ENCODE results near the gene UFC1. TPM values are rescaled to one million over a fixed set of nuclear protein-coding genes. Genes with fewer than 3 reads are reported as not detected.

UFC1 gene
- total and polyA plus RNA-seq, 2 experiments from 2014 or later, result 57.5 to 77.0 TPM

GRCh38 chr1:161131523-161132409 lies 22.0 kb upstream of the UFC1 start:
- H3K36me3 Mint-ChIP-seq (ENCODE audit: low read depth), result peaks cover 23% of the 10 kb centered on the region
- Histone ChIP-seq H2AFZ (peak overlapping the region; percentile 87), H3F3A (replicated peaks; ENCODE audit: low read depth) (peaks cover 24% of the 10 kb centered on the region), H3K4me2 (peak overlapping the region; percentile 87), H3K9me2 (ENCODE audit: insufficient read depth) (no peaks in the 10 kb centered on the region; the same call in 1 of the 2 replicates), H3K27ac (ENCODE audit: low read depth) (peak overlapping the region; percentile 97), H4K20me1 (replicated peaks; ENCODE audit: insufficient read depth) (no peaks in the 10 kb centered on the region; the same call in none of the 2 replicates), H3K4me1 (ENCODE audit: insufficient read depth) (peaks cover 24% of the 10 kb centered on the region), H3K79me2 (replicated peaks; ENCODE audit: insufficient read depth) (peaks cover 77% of the 10 kb centered on the region), H3K36me3 (ENCODE audit: insufficient read depth) (peaks cover 20% of the 10 kb centered on the region), H3K4me3 (peak overlapping the region; percentile 77), H3K27me3 (ENCODE audit: insufficient read depth) (no peaks in the 10 kb centered on the region)
- no peak for TF ChIP-seq CREB1 (CRISPR knock-in tag; IDR thresholded peaks at IDR 0.05; ENCODE audit: low read depth)
- no peak for TF ChIP-seq EZH2phosphoT487 (IDR thresholded peaks at IDR 0.05; ENCODE audit: unreplicated experiment)
- TF ChIP-seq ETS1 (IDR thresholded peaks at IDR 0.05), result no peak
- TF ChIP-seq CTCF (conservative IDR thresholded peaks at IDR 0.05; ENCODE audit: low read depth in 2 of 2), result no peak
- no peak for TF ChIP-seq ZNF114 (CRISPR knock-in tag; IDR thresholded peaks at IDR 0.05)
- TF ChIP-seq ZNF462 (CRISPR knock-in tag; IDR thresholded peaks at IDR 0.05), result no peak
- TF ChIP-seq NANOG (IDR thresholded peaks at IDR 0.05; ENCODE audit: borderline replicate concordance), result no peak
- TF ChIP-seq REST (IDR thresholded peaks at IDR 0.05; ENCODE audit: unreplicated experiment), result no peak
- no peak for TF ChIP-seq JUNB (IDR thresholded peaks at IDR 0.05; ENCODE audit: unreplicated experiment)
- no peak for TF ChIP-seq EZH2 (IDR thresholded peaks at IDR 0.05; ENCODE audit: low read depth, unreplicated experiment)
- no peak for TF ChIP-seq STAT1 (IDR thresholded peaks at IDR 0.05; ENCODE audit: unreplicated experiment)
- TF ChIP-seq ZNF331 (CRISPR knock-in tag; IDR thresholded peaks at IDR 0.05; ENCODE audit: low read depth), result no peak
- no peak for TF ChIP-seq POLR2AphosphoS5 (IDR thresholded peaks at IDR 0.05; ENCODE audit: low read depth)
- ATAC-seq, result peak; percentile 63
- H3K27ac Mint-ChIP-seq, result peak overlapping the region; percentile 97
- peaks cover 23% of the 10 kb centered on the region for H3K4me1 Mint-ChIP-seq
- no peak overlapping the region; the same call in 2 of the 3 replicates for H3K4me3 Mint-ChIP-seq
- DNase-seq (ENCODE audit: low spot score), result peak; percentile 22
- no peaks in the 10 kb centered on the region for H3K9me3 Mint-ChIP-seq
- peaks cover 3% of the 10 kb centered on the region for H3K27me3 Mint-ChIP-seq (ENCODE audit: insufficient read depth, low read depth, poor library complexity)
